ENCODE results near the gene LRCH2. TPM values are rescaled to one million over a fixed set of nuclear protein-coding genes. Genes with fewer than 3 reads are reported as not detected.

The LRCH2 gene
- total and polyA plus RNA-seq, 2 of the 4 experiments (the other 2 are of a cell fraction) = 2.6 to 4.3 TPM

DNA sequence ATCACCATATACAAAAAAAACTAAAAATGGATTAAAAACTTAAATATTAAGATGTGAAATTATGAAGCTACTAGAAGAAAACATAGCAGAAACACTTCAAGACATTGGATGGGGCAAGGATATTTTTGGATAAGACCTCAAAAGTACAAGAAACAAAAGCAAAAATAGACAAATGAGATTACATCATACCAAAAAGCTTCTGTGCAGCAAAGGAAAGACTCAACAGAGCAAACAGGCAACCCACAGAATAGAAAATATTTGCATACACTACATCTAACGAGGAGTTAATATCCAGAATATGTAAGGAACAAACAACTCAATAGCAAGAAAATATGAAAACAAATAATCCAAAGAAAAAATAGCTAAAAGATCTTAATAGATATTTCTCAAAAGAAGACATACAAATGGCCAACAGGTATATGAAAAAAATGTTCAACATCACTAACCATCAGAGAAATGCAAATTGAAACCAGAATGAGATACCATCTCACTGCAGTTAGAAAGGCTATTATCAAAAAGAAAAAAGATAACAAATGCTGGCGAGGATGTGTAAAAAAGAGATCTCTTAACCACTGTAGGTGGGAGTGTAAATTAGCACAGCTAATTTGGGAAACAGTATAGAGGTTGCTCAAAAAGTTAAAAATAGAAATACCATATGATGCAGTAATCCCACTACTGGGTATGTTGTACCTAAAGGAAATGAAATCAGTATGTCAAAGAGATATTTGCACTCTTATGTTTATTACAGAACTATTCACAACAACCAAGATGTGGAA, 17.8 kb upstream of the LRCH2 start:
- Histone ChIP-seq H2AK9ac (replicated peaks; ENCODE audit: low read depth, low read length, poor library complexity) (no peak overlapping the region), H3K9me1 (ENCODE audit: insufficient read depth, low read length) (no peaks in the 10 kb centered on the region), H3K9me3 (ENCODE audit: control insufficient read depth, insufficient read depth, low read length) (no peaks in the 10 kb centered on the region), H3K14ac (replicated peaks; ENCODE audit: low read depth, low read length) (no peak overlapping the region), H4K5ac (ENCODE audit: low read depth, low read length) (no peak overlapping the region), H3K18ac (ENCODE audit: low read depth, low read length) (no peak overlapping the region), H3K4me3 (ENCODE audit: insufficient read depth, low read depth, low read length) (no peak overlapping the region), H3K4me1 (ENCODE audit: control insufficient read depth, insufficient read depth, low read length) (no peaks in the 10 kb centered on the region), H3K27me3 (ENCODE audit: control insufficient read depth, insufficient read depth, low read length) (no peaks in the 10 kb centered on the region), H2AFZ (replicated peaks; ENCODE audit: low read length, poor library complexity) (no peak overlapping the region), H2BK120ac (ENCODE audit: low read depth, low read length) (no peak overlapping the region), H2AK5ac (ENCODE audit: low read depth, low read length) (no peak overlapping the region), H2BK20ac (ENCODE audit: low read depth, low read length) (no peak overlapping the region), H3K23ac (ENCODE audit: low read depth, low read length) (no peak overlapping the region), H4K8ac (ENCODE audit: low read depth in 2 of 2, low read length in 2 of 2) (no peak overlapping the region), H3K9ac (ENCODE audit: low read depth, low read length) (no peak overlapping the region), H3K36me3 (ENCODE audit: control insufficient read depth, insufficient read depth, low read length) (no peaks in the 10 kb centered on the region), H3K4me2 (ENCODE audit: low read depth, low read length) (no peak overlapping the region), H4K20me1 (ENCODE audit: insufficient read depth, low read length) (no peaks in the 10 kb centered on the region), H2BK15ac (ENCODE audit: low read depth, low read length) (no peak overlapping the region), H3K27ac (ENCODE audit: insufficient read depth, low read length) (no peak overlapping the region), H3K4ac (ENCODE audit: low read depth, low read length) (no peak overlapping the region), H4K91ac (ENCODE audit: insufficient read depth, low read depth, low read length) (no peak overlapping the region), H2BK5ac (ENCODE audit: low read depth, low read length, poor library complexity, severe bottlenecking) (no peak overlapping the region), H3K56ac (ENCODE audit: extremely low read depth, insufficient read depth, low read length) (no peak overlapping the region), H3K79me1 (ENCODE audit: low read depth in 1 of 2, low read length in 2 of 2) (no peaks in the 10 kb centered on the region)
- no TSS peak for BruUV-seq (replicated peaks)
- ATAC-seq (ENCODE audit: low read depth) (no peak), DNase-seq (no peak)
- in situ Hi-C loops (cut with MboI; ENCODE audit: low sequenced_read_pairs) = no loop called here
- CTCF ChIA-PET = interaction anchor here (0.6 kb wide), 1 partner anchor 10 kb away, joined by 7 read pairs; no protein-coding TSS in a partner anchor
- no CpG with 5 or more reads among the region's 2 CpGs for WGBS, 2 experiments (ENCODE audit: extremely low coverage in 2 of 2, insufficient read length in 1 of 2)
- POLR2A ChIA-PET (ENCODE audit: unreplicated experiment) = no interaction called here
- TF ChIP-seq RCOR1 (IDR thresholded peaks at IDR 0.05; ENCODE audit: insufficient replicate concordance, low read length) = no peak
- no peak for TF ChIP-seq CHD1 (IDR thresholded peaks at IDR 0.05; ENCODE audit: low read depth, low read length)
- TF ChIP-seq CEBPB (IDR thresholded peaks at IDR 0.05; ENCODE audit: low read depth, low read length) = no peak
- TF ChIP-seq FOS (IDR thresholded peaks at IDR 0.05; ENCODE audit: low read depth, low read length) = no peak
- TF ChIP-seq BHLHE40 (IDR thresholded peaks at IDR 0.05; ENCODE audit: low read depth, low read length) = no peak
- TF ChIP-seq RAD21 (IDR thresholded peaks at IDR 0.05; ENCODE audit: low read length) = no peak
- intact Hi-C loops (cut with micrococcal nuclease) = no loop called here
- dilution Hi-C loops (cut with HindIII; ENCODE audit: low sequenced_read_pairs, unreplicated experiment) = no loop called here
